GM19035 (cell line): Measurements from ENCODE around the gene RAB1B.
"Not testable (repeated sequence)": the region's sequence is repeated elsewhere in the genome, so short reads cannot be mapped to it uniquely, and the experiment has no call there.

Source experiments
- ATAC-seq: cut with Tn5 transposase; IDR thresholded peaks from one replicate; pipeline ENCODE4 v1.9.1; 2021; ENCODE audit not compliant: unreplicated experiment

The RAB1B gene

DNA sequence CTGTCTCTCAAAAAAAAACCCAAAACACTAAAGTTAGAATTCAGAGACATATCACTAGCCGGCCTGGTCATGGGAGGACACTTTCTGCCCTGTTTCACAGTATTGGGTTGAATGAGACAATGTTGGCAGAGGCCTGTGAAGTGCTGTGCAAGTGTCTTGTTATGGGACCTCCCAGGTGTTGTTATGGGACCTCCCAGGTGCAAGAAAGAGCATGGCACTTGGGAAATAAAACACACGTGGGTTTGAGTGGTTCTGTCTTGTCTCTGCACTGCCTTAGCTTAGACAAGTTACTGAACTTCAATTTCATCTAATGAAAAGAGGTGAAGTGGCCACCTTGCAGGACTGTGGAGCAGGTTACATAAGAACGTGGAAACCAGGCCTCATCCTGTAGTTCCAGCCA lies 28.9 kb upstream of the RAB1B start:
- ATAC-seq: no peak

- ATAC-seq: no peak
Observed at GRCh38 chr11:66239998-66240780, 28.2 kb upstream of the RAB1B start.

- ATAC-seq: no peak
Observed at GRCh38 chr11:66240781-66241136, 27.7 kb upstream of the RAB1B start.

DNA sequence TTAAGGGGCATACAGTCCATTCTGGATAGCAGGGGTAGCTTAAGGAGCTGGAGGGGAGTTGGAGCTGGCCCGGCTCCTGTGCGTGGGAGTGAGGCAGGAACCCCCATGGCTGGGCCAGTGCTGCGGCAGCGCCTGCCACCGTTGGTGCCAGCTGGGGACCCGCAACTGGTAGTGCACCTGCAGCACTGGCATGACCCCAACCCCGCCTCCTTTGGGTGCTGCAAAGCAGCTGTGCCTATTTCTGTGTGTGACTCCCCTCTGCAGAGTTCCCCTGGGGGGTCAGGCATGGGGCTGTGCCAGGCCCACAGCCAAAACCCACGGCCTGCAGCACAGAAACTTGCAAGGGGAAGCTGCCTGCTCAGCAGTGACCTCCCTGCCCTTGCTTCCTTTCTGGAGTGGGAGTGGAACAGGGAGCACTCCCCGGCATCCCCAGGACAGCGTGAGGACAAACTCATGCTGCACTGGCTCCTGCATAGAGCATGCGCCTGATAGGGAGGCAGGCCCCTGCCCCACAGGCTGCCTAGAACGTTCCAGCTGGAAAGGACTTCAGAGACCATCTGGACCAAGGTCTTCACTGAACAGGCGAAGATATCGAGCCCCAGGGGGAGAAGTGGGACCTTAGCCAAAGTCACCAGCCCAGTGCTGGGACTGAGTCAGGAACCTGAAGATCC lies 26.2 kb upstream of the RAB1B start:
- no peak for ATAC-seq

DNA sequence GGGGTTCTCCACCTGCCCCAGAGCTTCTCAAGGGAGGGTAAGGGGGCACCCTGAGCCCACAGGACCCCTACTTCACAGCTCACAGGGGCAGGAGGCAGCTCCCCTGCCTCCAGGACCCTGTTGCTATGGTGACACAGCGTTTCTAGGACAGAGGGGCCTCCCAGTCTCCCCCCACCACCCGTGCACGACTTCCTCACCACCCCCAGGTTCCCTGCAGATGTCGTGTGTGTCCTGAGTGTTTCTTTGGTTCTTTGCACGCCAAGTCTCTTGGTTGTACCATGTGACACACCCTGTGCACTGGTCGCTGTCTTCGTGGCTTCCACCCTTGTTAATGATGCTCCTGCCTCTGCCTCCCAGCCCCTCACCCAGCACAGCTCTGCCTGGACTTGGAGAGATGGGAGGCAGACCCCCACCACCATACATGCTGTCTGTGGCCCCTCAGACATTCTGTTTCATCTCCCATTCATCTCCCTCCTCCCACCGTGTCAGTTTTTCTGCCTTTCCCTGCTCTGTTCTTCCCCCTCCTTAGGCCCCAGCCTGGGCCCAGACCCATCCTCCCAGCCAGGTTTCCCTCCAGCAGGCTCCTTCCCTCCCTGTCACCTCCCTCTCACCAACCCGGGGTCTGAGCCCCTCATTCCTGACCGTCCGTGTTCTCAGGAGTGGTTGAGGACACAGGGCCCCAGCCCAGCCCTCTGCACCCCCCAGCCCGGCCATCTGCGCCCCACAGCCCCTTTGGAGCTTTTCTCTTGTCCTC lies 24.5 kb upstream of the RAB1B start:
- ATAC-seq: no peak

DNA sequence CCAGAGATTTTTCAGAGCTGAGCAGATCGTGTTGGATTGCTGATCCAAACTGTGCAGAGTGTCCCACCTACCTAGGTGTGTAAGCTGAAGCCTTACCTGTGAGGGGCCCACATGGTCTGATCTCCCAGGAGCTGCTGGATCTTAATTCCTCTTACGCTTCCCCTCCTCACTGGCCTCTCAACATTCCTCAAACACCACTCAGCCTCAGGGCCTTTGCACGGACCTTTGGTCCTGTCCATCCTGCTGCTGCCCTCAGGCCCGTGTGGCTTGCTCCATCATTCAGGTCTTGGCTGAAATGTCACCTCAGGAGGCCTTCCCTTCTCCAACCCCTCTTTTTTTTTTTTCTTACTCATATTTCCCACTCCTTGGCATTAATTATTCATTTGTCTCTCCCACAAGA lies 21.1 kb upstream of the RAB1B start:
- no peak for ATAC-seq

- no peak for ATAC-seq
Observed at GRCh38 chr11:66247801-66248200, 20.6 kb upstream of the RAB1B start.

GRCh38 chr11:66248903-66249302 lies 19.5 kb upstream of the RAB1B start:
- ATAC-seq: no peak

GRCh38 chr11:66251809-66252208 lies 16.6 kb upstream of the RAB1B start:
- no peak for ATAC-seq

- not testable (repeated sequence) for ATAC-seq
Observed at GRCh38 chr11:66253081-66253480, 15.4 kb upstream of the RAB1B start.

- ATAC-seq: no peak
Observed at GRCh38 chr11:66258473-66258893, 10.0 kb upstream of the RAB1B start.

DNA sequence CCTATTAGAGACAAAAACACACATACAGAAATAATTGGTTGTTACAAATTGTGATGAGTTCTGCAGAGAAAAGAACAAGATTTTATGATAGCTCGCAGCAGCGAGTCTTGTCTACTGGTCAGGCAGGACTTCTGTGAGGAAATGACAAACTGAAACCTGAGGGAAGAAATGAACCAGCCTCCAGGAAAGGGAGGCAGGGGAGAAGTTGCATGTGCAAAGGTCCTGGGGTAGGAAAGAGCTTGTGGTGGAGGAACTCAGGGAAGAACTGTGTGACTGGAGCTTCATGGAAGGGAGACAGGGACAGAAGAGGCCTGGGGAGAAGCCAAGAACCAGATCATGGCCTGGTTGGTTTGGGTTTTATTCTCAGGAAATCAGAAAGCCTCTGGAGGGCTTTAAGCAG lies 9.2 kb upstream of the RAB1B start:
- ATAC-seq: no peak

- ATAC-seq: no peak
Observed at GRCh38 chr11:66259956-66260355, 8.5 kb upstream of the RAB1B start.

- no peak for ATAC-seq
Observed at GRCh38 chr11:66261578-66261977, 6.9 kb upstream of the RAB1B start.

GRCh38 chr11:66262191-66262590 lies 6.2 kb upstream of the RAB1B start:
- no peak for ATAC-seq

GRCh38 chr11:66262696-66263095 lies 5.7 kb upstream of the RAB1B start:
- no peak for ATAC-seq

DNA sequence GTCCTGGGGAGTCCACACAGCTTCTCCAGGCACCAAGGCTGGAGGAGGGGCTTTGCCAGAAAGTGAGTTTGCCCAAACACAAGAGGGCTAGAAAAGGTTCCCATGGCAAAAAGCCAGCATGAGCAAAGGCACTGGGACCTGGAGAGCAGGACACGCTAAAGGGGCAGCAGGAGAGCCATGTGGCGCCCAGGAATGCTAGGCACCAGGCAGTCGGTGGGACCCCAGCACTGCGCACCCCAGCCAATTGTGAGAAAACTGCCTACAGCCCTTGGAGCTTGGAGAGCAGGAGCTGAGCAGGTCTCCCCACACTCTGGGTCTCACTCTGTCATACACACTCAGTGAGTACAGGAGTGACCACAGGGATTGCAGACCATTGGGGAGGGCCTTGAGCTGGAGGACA lies 5.2 kb upstream of the RAB1B start:
- ATAC-seq: no peak

GRCh38 chr11:66263785-66264184 lies 4.7 kb upstream of the RAB1B start:
- no peak for ATAC-seq

DNA sequence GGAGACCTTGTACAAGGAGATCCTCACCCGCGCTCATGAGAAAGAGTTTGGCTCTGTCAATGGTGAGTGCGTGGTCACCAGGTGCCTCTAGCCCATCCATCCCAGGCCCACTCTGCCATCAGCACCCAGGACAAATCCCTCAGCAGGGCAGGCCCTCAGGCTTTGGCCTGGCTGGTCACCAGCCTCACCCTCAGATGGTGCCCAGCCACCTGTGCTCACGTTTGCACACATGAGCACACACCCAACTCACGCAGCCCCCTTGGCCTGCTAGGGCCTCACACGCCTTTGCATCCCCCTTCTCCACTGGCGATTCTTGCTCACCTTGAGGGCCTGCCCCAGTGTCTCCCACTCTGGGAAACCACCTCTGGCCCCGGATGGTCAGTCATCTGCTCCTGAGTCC lies 4.1 kb upstream of the RAB1B start:
- no peak for ATAC-seq

DNA sequence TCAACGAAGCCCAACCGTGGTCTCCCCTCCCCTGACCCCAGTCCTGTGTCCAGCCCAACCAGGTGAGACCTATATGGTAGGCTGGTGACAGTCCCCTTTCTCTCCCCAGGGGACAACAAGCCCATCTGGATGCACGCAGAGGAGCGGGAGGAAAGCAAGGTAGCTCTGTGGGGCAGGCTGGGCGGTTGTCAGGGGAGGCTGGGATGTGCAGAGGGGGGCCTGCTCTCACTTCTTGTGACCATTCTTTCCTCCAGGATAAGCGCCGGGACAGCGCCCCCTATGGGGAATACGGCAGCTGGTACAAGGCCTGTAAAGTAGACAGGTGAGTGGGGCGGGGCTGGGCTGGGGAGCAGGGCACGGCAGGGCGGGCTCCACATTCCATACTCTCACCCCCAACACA lies 3.5 kb upstream of the RAB1B start:
- no peak for ATAC-seq

DNA sequence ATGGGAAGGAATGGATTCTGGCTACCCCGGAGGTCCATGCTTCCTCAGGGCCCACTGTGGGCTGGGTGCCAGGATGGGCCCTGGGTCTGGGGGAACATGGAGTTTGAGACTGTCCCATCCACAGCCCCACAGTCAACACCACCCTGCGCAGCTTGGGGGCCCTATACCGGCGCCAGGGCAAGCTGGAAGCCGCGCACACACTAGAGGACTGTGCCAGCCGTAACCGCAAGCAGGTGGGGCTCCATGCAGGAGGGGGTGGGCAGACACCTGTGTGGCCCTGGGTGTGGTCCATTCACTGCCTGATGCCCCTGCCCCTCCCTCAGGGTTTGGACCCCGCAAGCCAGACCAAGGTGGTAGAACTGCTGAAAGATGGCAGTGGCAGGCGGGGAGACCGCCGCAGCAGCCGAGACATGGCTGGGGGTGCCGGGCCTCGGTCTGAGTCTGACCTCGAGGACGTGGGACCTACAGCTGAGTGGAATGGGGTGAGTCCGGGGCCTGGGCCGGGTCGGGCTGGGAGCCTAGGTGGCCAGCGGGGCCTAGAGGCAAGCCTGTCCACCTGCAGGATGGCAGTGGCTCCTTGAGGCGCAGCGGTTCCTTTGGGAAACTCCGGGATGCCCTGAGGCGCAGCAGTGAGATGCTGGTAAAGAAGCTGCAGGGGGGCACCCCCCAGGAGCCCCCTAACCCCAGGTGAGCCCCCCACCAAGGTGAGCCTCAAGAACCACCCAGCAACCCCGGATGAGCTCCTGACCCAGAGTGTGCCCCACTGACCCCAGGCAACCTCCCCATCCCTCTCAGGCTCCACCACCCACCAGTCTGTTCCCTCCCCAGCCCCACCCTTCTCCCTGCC lies 2.7 kb upstream of the RAB1B start:
- no peak for ATAC-seq
